ENCODE measurements around the gene AKR1C1.
"Not testable (repeated sequence)": the region's sequence is repeated elsewhere in the genome, so short reads cannot be mapped to it uniquely, and the experiment has no call there.

DNA sequence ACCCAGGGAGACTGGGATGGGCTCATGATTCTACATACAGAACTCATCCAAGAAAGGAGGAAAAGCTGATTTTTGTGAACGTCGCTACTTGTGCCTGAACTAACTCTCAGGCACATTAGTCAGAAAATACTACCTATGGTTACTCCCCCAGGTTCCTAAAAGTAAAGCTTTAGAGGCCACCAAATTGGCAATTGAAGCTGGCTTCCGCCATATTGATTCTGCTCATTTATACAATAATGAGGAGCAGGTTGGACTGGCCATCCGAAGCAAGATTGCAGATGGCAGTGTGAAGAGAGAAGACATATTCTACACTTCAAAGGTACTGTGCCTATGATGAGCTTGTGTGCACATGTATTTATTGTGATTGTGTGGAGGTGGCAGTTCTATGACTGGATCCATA lies 2.5 kb downstream of the AKR1C1 start:
- TF ChIP-seq POLR2AphosphoS5 (IDR thresholded peaks at IDR 0.05; ENCODE audit: borderline replicate concordance, low read depth, low read length); EZH2 (IDR thresholded peaks at IDR 0.05): not testable (repeated sequence)

All from SK-N-MC (cell line).